ENCODE results near the gene SELENOM. TPM values are rescaled to one million over a fixed set of nuclear protein-coding genes. Genes with fewer than 3 reads are reported as not detected.

Gene SELENOM
- total RNA-seq, 1 donor from 2014 or later = 3.7 TPM

- H3K36me3 Mint-ChIP-seq (ENCODE audit: insufficient read depth) = no peaks in the 10 kb centered on the region
- H3K9me3 Mint-ChIP-seq (ENCODE audit: low read depth) = no peaks in the 10 kb centered on the region
- H3K27ac Mint-ChIP-seq = peak overlapping the region; percentile 89
- H3K4me3 Mint-ChIP-seq (ENCODE audit: low read depth) = peak overlapping the region; percentile 83
- H3K4me1 Mint-ChIP-seq (ENCODE audit: low read depth) = peaks cover 31% of the 10 kb centered on the region
- H3K27me3 Mint-ChIP-seq = no peaks in the 10 kb centered on the region
- TF ChIP-seq CTCF (IDR thresholded peaks at IDR 0.05; ENCODE audit: unreplicated experiment) = peak; percentile 95
- peak; percentile 79 for DNase-seq (ENCODE audit: low spot score, unreplicated experiment)
Observed at GRCh38 chr22:31084811-31085492, 22.4 kb downstream of the SELENOM start.

- H3K27me3 Mint-ChIP-seq = no peaks in the 10 kb centered on the region
- H3K27ac Mint-ChIP-seq = peak overlapping the region; percentile 93
- peak overlapping the region; percentile 83 for H3K4me3 Mint-ChIP-seq (ENCODE audit: low read depth)
- H3K36me3 Mint-ChIP-seq (ENCODE audit: insufficient read depth) = no peaks in the 10 kb centered on the region
- no peak for DNase-seq (ENCODE audit: low spot score, unreplicated experiment)
- peaks cover 35% of the 10 kb centered on the region for H3K4me1 Mint-ChIP-seq (ENCODE audit: low read depth)
- no peak for TF ChIP-seq CTCF (IDR thresholded peaks at IDR 0.05; ENCODE audit: unreplicated experiment)
- H3K9me3 Mint-ChIP-seq (ENCODE audit: low read depth) = no peaks in the 10 kb centered on the region
Observed at GRCh38 chr22:31083923-31084810, 23.2 kb downstream of the SELENOM start.

GRCh38 chr22:31083377-31083768 is 24.0 kb downstream of the SELENOM start:
- TF ChIP-seq CTCF (IDR thresholded peaks at IDR 0.05; ENCODE audit: unreplicated experiment) = no peak
- Mint-ChIP-seq H3K4me1 (ENCODE audit: low read depth) (peaks cover 41% of the 10 kb centered on the region), H3K9me3 (ENCODE audit: low read depth) (no peaks in the 10 kb centered on the region), H3K36me3 (ENCODE audit: insufficient read depth) (no peaks in the 10 kb centered on the region), H3K4me3 (ENCODE audit: low read depth) (peak overlapping the region; percentile 87), H3K27me3 (no peaks in the 10 kb centered on the region), H3K27ac (peak overlapping the region; percentile 41)
- DNase-seq (ENCODE audit: low spot score, unreplicated experiment) = no peak

GRCh38 chr22:31082606-31083376 is 24.6 kb downstream of the SELENOM start:
- Mint-ChIP-seq H3K27ac (no peak overlapping the region), H3K36me3 (ENCODE audit: insufficient read depth) (no peaks in the 10 kb centered on the region), H3K4me1 (ENCODE audit: low read depth) (peaks cover 42% of the 10 kb centered on the region), H3K9me3 (ENCODE audit: low read depth) (no peaks in the 10 kb centered on the region), H3K4me3 (ENCODE audit: low read depth) (peak overlapping the region; percentile 87), H3K27me3 (no peaks in the 10 kb centered on the region)
- TF ChIP-seq CTCF (IDR thresholded peaks at IDR 0.05; ENCODE audit: unreplicated experiment) = peak; percentile 48
- no peak for DNase-seq (ENCODE audit: low spot score, unreplicated experiment)

All from progenitor cell of endocrine pancreas (in vitro differentiated cells).